Right atrium auricular region (tissue), 2 donors: Measurements from ENCODE around the gene HPCAL1. TPM values are rescaled to one million over a fixed set of nuclear protein-coding genes. Genes with fewer than 3 reads are reported as not detected.

ENCODE experiments used
- DNase-seq: peaks from one replicate; pipeline ENCODE4 v3.0.0-alpha.2; 2019; ENCODE audit warnings: low spot score
- H3K27ac ChIP-seq, 2 donors: fragments of 200-600 bp; sonication (generic); 1 replicate in 1 of 2; 2 replicates in 1 of 2; pipeline ENCODE4 v1.5.1; 2016 to 2019
- H3K27me3 ChIP-seq, 2 donors: fragments of 200-600 bp; sonication (generic); one replicate each; pipeline versions ENCODE4 v1.5.1 to v1.6.0; 2017 to 2019
- H3K36me3 ChIP-seq: fragments of 200-600 bp; sonication (generic); one replicate; pipeline ENCODE4 v1.5.1; 2016
- H3K4me1 ChIP-seq, 2 donors: fragments of 200-600 bp; sonication (generic); one replicate each; pipeline versions ENCODE4 v1.5.1 to v1.6.0; 2017 to 2019
- H3K4me3 ChIP-seq, 2 donors: fragments of 200-600 bp; sonication (generic); 1 replicate in 1 of 2; 2 replicates in 1 of 2; pipeline ENCODE4 v1.5.1; 2017 to 2019; ENCODE audit warnings: mild to moderate bottlenecking in 1 of 2, moderate library complexity in 1 of 2
- H3K9me3 ChIP-seq, 2 donors: fragments of 200-600 bp; sonication (generic); one replicate each; pipeline ENCODE4 v1.5.1; 2019
- CTCF ChIP-seq, 2 donors: fragments of 200-600 bp; sonication (generic); IDR thresholded peaks; one replicate each; pipeline ENCODE4 v1.5.1; 2019; ENCODE audit warnings: antibody characterized with exemption in 2 of 2
- total RNA-seq, 2 donors: library from RNA; depleted of rRNA; stranded (reverse); fragments of >200 nt; gene quantifications; one replicate each; pipeline ENCODE4 v1.1.0, GENCODE V29; 2016

The HPCAL1 gene
- total RNA-seq, 2 donors from 2014 or later: 28.7 to 35.5 TPM

DNA sequence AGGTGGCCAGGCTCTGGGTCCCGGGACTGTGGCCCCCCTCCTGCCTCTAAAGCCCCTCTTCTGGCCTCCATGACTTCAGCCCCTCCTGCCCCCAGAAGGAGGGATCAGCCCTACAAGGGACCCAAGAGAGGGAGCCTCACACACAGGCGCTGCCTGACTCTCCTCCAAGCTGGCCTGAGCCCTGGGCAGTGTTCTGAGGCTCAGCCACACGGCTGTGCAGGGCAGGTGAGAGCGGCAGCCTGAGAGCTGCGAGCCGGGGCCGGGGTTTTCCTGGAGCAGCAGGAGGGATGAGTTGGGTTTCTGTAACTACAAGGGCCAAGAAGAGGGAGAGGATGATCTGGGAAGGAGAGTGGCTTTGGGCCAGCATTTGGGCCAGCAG, 70.1 kb downstream of the HPCAL1 start:
- Histone ChIP-seq H3K4me3 (no peak overlapping the region), H3K4me1 (peaks cover 0 to 6% of the 10 kb centered on the region in 2 donors), H3K9me3 (no peaks in the 10 kb centered on the region), H3K36me3 (no peaks in the 10 kb centered on the region), H3K27ac (no peak overlapping the region), H3K27me3 (no peaks in the 10 kb centered on the region)
- no peak for TF ChIP-seq CTCF (IDR thresholded peaks at IDR 0.05)
- no peak for DNase-seq

DNA sequence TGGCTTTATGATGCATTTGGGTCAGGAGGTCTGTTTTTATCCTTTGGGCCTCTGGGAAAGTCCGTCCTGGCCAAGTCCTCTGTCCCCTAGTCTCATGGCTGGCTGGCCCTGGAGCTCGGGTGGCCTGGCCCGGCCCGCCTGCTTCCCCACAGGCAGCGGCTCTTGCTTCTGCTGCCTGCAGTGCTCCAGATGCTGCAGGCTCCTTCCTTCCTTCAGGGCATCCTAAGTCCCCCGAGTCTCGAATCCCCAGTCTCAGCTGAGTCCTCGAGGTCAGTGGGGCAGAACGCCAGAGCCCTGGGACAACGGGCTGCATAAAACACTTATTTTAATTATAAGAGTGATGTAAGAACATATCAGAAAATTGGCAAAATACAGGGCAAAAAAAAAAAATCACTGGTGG, 71.2 kb downstream of the HPCAL1 start:
- Histone ChIP-seq H3K27ac (no peak overlapping the region), H3K4me1 (peaks cover 0 to 6% of the 10 kb centered on the region in 2 donors), H3K9me3 (no peaks in the 10 kb centered on the region), H3K4me3 (no peak overlapping the region), H3K27me3 (no peaks in the 10 kb centered on the region), H3K36me3 (no peaks in the 10 kb centered on the region)
- no peak for TF ChIP-seq CTCF (IDR thresholded peaks at IDR 0.05)
- no peak for DNase-seq

- Histone ChIP-seq H3K36me3 (no peaks in the 10 kb centered on the region), H3K4me1 (peaks cover 0 to 9% of the 10 kb centered on the region in 2 donors), H3K27me3 (no peaks in the 10 kb centered on the region), H3K27ac (no peak overlapping the region), H3K9me3 (no peaks in the 10 kb centered on the region), H3K4me3 (no peak overlapping the region)
- TF ChIP-seq CTCF (IDR thresholded peaks at IDR 0.05): no peak
- DNase-seq: no peak
Measured at GRCh38 chr2:10374362-10374943, 71.7 kb downstream of the HPCAL1 start.

DNA sequence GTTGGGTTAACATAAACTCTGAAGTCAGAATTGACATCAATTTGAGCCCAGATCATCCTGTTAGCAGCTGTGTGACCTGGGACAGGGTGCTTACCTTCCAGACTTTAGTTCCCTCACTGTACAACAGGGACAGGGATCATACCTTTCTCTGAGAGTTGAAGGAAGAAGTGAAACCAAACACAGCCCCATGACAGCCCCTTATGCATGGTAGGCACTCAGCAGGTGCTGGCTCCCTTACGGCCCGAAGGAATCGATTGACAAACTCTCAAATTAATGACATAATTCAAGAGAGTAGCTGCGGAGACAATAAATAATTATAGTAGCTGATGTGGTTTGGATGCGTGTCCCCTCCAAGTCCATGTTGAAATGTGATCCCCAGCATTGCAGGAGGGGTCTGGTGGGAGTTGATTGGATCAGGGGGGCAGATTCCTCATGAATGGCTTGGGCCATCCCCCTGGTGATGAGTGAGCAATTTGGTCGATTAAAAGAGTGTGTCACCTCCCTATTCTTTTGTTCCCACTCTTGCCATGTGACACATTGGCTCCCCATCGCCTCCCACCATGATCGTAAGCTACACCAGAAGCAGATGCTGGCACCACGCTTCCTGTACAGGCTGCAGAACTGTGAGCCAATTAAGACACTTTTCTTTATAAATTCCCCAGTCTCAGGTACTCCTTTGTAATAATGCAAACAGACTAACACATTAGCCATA, 73.0 kb downstream of the HPCAL1 start:
- Histone ChIP-seq H3K9me3 (no peaks in the 10 kb centered on the region), H3K4me1 (peaks cover 0 to 16% of the 10 kb centered on the region in 2 donors), H3K27me3 (no peaks in the 10 kb centered on the region), H3K27ac (no peak overlapping the region), H3K36me3 (no peaks in the 10 kb centered on the region), H3K4me3 (no peak overlapping the region)
- no peak for TF ChIP-seq CTCF (IDR thresholded peaks at IDR 0.05)
- no peak for DNase-seq

DNA sequence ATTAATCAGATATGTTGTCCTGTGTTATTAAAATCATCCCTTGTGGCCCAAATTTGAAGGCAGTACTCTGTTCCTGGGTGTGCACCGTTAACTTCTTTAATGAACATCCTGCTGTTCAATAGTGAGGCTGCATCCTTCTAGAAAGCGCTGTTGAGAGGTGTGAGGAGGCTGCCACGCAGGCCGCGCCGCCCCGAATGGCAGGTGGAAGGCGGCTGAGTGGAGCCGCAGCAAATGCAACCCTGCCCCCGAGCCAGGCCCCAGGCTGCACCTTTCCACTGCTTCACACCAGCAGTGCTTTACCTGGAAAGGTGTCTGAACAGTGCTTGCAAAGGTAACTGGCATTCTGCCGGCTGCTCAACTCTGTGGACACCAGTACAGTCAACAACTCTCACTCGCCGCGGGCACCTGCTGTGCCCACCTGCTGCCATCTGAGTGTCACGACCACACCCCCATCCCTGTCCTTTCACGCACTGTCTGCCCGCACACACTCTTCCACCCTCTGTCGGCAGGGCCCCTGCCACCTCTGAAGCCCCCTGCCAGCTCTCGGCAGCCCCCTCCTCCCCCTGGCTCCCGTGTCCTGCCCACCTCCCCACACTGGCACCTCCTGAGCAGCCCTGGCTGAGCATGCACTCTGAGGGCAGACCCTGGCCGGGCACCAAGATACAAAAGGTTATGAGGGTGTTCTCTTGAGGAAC, 74.5 kb downstream of the HPCAL1 start:
- no peak for TF ChIP-seq CTCF (IDR thresholded peaks at IDR 0.05)
- Histone ChIP-seq H3K27ac (no peak overlapping the region), H3K4me3 (no peak overlapping the region), H3K36me3 (no peaks in the 10 kb centered on the region), H3K27me3 (no peaks in the 10 kb centered on the region), H3K4me1 (peaks cover 0 to 29% of the 10 kb centered on the region in 2 donors), H3K9me3 (no peaks in the 10 kb centered on the region)
- no peak for DNase-seq
